ENCODE measurements around the gene DPPA2.

GRCh38 chr3:109353057-109353456 is 36.7 kb upstream of the DPPA2 start:
- no peak for TF ChIP-seq POLR2AphosphoS5 (IDR thresholded peaks at IDR 0.05; ENCODE audit: low read depth, low read length)
- no peak for TF ChIP-seq POLR2A (IDR thresholded peaks at IDR 0.05; ENCODE audit: low read depth, low read length)
